Activated CD4-positive, alpha-beta T cell treated with anti-CD3 and anti-CD28 coated beads, Interleukin-2, Interleukin-6, amounts not matched to agents 100 ng/mL and 50 ng/mL, durations not matched to agents 16 hours and 8 hours (primary cell): ENCODE data around the gene MLN.
A peak's percentile ranks its signal among the peaks of the same experiment; 100 is the strongest.

Source experiments
- DNase-seq: peaks from one replicate; pipeline ENCODE4 v3.0.0-alpha.2; 2020

Gene MLN

GRCh38 chr6:33770124-33770832 lies 33.5 kb downstream of the MLN start:
- no peak for DNase-seq

GRCh38 chr6:33769248-33769821 lies 34.5 kb downstream of the MLN start:
- DNase-seq, result no peak

GRCh38 chr6:33768644-33769120 lies 35.1 kb downstream of the MLN start:
- DNase-seq, result peak; percentile 86

- DNase-seq, result no peak
Observed at GRCh38 chr6:33766921-33767907, 36.6 kb downstream of the MLN start.

GRCh38 chr6:33765368-33765767 lies 38.4 kb downstream of the MLN start:
- DNase-seq, result no peak

- no peak for DNase-seq
Observed at GRCh38 chr6:33764036-33764435, 39.8 kb downstream of the MLN start.

- no peak for DNase-seq
Observed at GRCh38 chr6:33763483-33763882, 40.3 kb downstream of the MLN start.

- no peak for DNase-seq
Observed at GRCh38 chr6:33762713-33763112, 41.1 kb downstream of the MLN start.

- DNase-seq, result peak; percentile 59
Observed at GRCh38 chr6:33761922-33762629, 41.7 kb downstream of the MLN start.

GRCh38 chr6:33761581-33761921 lies 42.3 kb downstream of the MLN start:
- DNase-seq, result no peak

- no peak for DNase-seq
Observed at GRCh38 chr6:33759887-33760629, 43.7 kb downstream of the MLN start.

- no peak for DNase-seq
Observed at GRCh38 chr6:33758815-33759216, 45.0 kb downstream of the MLN start.

GRCh38 chr6:33757906-33758305 lies 45.9 kb downstream of the MLN start:
- DNase-seq, result no peak

- no peak for DNase-seq
Observed at GRCh38 chr6:33757113-33757512, 46.7 kb downstream of the MLN start.

- no peak for DNase-seq
Observed at GRCh38 chr6:33756211-33756954, 47.4 kb downstream of the MLN start.

- DNase-seq, result no peak
Observed at GRCh38 chr6:33755070-33755869, 48.5 kb downstream of the MLN start.

GRCh38 chr6:33754222-33754621 lies 49.6 kb downstream of the MLN start:
- no peak for DNase-seq

- no peak for DNase-seq
Observed at GRCh38 chr6:33752646-33753015, 51.2 kb downstream of the MLN start.

GRCh38 chr6:33751771-33752645 lies 51.8 kb downstream of the MLN start:
- DNase-seq, result no peak
